BJ (cell line): ENCODE results near the gene SPINT1. TPM values are rescaled to one million over a fixed set of nuclear protein-coding genes. Genes with fewer than 3 reads are reported as not detected.

ENCODE experiments used
- CTCF ChIA-PET: fragments of 350-600 bp; formaldehyde crosslinking; extraction: SDS; loops from one replicate; lab custom pipeline; 2021; ENCODE audit warnings: antibody characterized with exemption, inconsistent platforms; lab: Yijun Ruan, JAX
- POLR2A ChIA-PET: fragments of 300-600 bp; sonication (Branson Sonifier 250); formaldehyde crosslinking; extraction: SDS; loops from one replicate; lab custom pipeline; 2021; ENCODE audit warnings: antibody characterized with exemption; lab: Charles Lee
- DNase-seq: peaks from one replicate; pipeline ENCODE4 v3.0.0-alpha.2; 2011; ENCODE audit warnings: low read depth
- H3K27me3 ChIP-seq: 2 replicates; pipeline ENCODE4 v1.6.0; 2011; ENCODE audit warnings: low read length; ENCODE audit not compliant: control insufficient read depth, insufficient read depth
- H3K36me3 ChIP-seq: 2 replicates; pipeline ENCODE4 v1.5.1; 2011; ENCODE audit warnings: low read length; ENCODE audit not compliant: control insufficient read depth, insufficient read depth
- H3K4me3 ChIP-seq: 2 replicates; pipeline ENCODE4 v1.5.1; 2011; ENCODE audit warnings: low read depth, mild to moderate bottlenecking, control low read depth, low read length
- CTCF ChIP-seq: IDR thresholded peaks from 2 replicates; pipeline ENCODE4 v1.5.1; 2011; ENCODE audit warnings: low read depth, mild to moderate bottlenecking, control low read depth, inconsistent platforms, low read length, moderate library complexity; ENCODE audit not compliant: insufficient read depth
- polyA plus RNA-seq: library from polyadenylated mRNA; depleted of rRNA; stranded (reverse); fragments of >200 nt; gene quantifications from 2 replicates; pipeline ENCODE4 v1.2.3, GENCODE V29; 2011

The SPINT1 gene
- polyA plus RNA-seq, 1 experiment, result 1.1 TPM

GRCh38 chr15:40878785-40879184, 34.9 kb downstream of the SPINT1 start:
- ChIA-PET POLR2A (no interaction called here), CTCF (interaction anchor here (1.0 to 8.0 kb wide), 3 partner anchors 13 to 20 kb away, joined by 6 to 71 read pairs (median 33); partner anchors contain the start of gene VPS18)
- TF ChIP-seq CTCF, result no peak
- Histone ChIP-seq H3K4me3 (no peak overlapping the region), H3K27me3 (no peaks in the 10 kb centered on the region), H3K36me3 (no peaks in the 10 kb centered on the region)
- no peak for DNase-seq

- H3K36me3 ChIP-seq, result no peaks in the 10 kb centered on the region
- POLR2A ChIA-PET, result no interaction called here
- no peak overlapping the region for H3K4me3 ChIP-seq
- no peaks in the 10 kb centered on the region for H3K27me3 ChIP-seq
- CTCF ChIA-PET, result interaction anchor here (0.6 to 8.0 kb wide), 5 partner anchors 8 to 303 kb away, joined by 4 to 71 read pairs (median 7); no protein-coding TSS in a partner anchor
- TF ChIP-seq CTCF, result no peak
- no peak for DNase-seq
These were observed 35.8 kb downstream of the SPINT1 start for GRCh38 chr15:40879609-40880008.

- ChIA-PET CTCF (interaction anchor here (0.6 to 8.0 kb wide), 7 partner anchors 8 to 42 kb away, joined by 3 to 71 read pairs (median 7); partner anchors contain the start of gene VPS18), POLR2A (no interaction called here)
- no peaks in the 10 kb centered on the region for H3K27me3 ChIP-seq
- no peaks in the 10 kb centered on the region for H3K36me3 ChIP-seq
- no peak for TF ChIP-seq CTCF
- H3K4me3 ChIP-seq, result no peak overlapping the region
- DNase-seq, result no peak
These were observed 37.5 kb downstream of the SPINT1 start for GRCh38 chr15:40881351-40881750.

GRCh38 chr15:40886586-40886985, 42.7 kb downstream of the SPINT1 start:
- no peak for TF ChIP-seq CTCF
- POLR2A ChIA-PET, result no interaction called here
- no peak for DNase-seq

GRCh38 chr15:40889112-40889511, 45.3 kb downstream of the SPINT1 start:
- no peaks in the 10 kb centered on the region for H3K36me3 ChIP-seq
- ChIA-PET CTCF (interaction anchor here (0.6 to 6.2 kb wide), 4 partner anchors 8 to 627 kb away, joined by 3 to 201 read pairs (median 14); no protein-coding TSS in a partner anchor), POLR2A (no interaction called here)
- DNase-seq, result no peak
- no peaks in the 10 kb centered on the region; the same call in 1 of the 2 replicates for H3K27me3 ChIP-seq
- H3K4me3 ChIP-seq, result no peak overlapping the region
- no peak for TF ChIP-seq CTCF

More at GRCh38 chr15:40886586-40886985, 42.7 kb downstream of the SPINT1 start:
- Histone ChIP-seq H3K27me3 (no peaks in the 10 kb centered on the region; the same call in 1 of the 2 replicates), H3K4me3 (no peak overlapping the region), H3K36me3 (no peaks in the 10 kb centered on the region)
- CTCF ChIA-PET, result interaction anchor here (1.4 to 3.9 kb wide), 2 partner anchors 26 to 28 kb away, joined by 4 to 34 read pairs; no protein-coding TSS in a partner anchor
